NOMO-1 (cell line): Measurements from ENCODE around the gene MIS12.

ENCODE experiments used
- DNase-seq, 2 experiments: peaks; one replicate each; lab custom pipeline; 2025; ENCODE audit not compliant: unreplicated experiment in 2 of 2; lab: John Stamatoyannopoulos, UW

Gene MIS12

DNA sequence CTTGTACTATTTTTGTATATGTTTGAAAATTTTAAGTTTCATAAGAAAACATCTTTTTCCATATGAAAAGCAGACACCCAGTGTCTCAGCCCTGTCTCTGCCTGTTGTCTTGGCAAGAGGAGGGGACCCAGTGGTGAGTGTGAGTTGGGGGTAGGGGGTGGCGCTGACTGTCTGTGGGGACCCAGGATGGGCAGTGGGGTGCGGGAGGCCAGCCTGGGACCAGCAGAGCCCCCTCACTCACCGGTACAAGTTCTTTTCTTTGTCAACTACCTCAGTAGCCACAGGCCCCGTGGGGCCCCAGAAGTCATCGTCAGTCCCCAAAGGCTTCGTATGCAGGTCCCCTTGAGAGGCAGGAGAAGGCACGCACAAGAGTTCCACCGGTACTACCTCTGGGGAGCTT is 46.2 kb downstream of the MIS12 start:
- DNase-seq: no peak

DNA sequence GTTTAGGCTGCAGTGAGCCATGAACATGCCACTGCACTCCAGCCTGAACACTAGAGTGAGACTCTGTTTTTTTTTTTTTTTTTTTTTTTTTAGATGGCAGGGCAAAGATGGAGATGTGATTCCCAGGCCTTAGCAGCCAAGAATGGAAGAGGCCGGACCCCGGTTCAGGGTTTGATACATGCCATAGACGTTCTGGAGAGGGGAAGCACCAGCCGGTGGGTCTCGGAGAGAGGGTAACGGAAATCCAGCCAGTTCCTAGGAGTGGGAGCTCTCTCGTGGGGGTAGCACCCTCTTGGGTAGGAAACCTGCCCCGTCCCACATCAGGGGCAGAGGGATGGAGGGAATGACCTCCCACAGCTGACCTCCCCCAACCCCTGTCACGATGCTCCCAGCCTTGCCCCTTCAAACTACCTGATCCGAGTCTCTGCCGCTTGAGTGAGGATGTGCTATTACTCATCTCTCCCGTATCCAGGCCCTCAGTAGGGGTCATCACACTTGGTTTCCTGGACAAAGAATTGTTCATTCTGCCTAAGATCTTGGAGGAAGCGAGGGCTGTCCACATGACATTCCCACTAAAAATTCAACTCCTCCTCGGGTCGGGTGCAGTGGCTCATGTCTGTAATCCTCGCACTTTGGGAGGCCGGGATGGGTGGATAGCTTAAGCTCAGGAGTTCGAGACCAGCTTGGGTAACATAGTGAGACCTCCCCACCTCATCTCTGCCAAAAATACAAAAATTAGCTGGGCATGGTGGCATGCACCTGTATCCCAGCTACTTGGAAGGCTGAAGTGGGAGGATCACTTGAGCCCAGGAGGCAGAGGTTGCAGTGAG is 47.3 kb downstream of the MIS12 start:
- DNase-seq: no peak

DNA sequence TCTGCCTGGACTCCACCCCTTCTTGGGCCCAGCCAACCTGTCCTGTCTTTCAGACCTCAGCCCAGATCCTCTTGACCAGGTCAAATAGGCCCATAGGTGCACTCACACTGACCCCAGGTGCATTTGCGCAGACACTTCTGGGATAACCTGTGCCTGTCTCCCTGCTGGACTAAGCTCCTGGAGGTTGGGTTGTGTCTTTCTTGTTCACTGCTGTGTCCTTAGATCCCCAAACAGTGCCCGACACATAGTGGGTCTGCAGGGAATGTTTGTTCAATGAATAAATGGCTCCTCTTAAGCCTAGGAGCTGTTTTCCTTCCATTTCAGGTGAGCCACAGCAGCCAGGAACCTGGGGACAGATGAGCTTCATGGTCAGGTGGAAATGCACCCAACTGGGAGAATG is 49.1 kb downstream of the MIS12 start:
- no peak for DNase-seq

DNA sequence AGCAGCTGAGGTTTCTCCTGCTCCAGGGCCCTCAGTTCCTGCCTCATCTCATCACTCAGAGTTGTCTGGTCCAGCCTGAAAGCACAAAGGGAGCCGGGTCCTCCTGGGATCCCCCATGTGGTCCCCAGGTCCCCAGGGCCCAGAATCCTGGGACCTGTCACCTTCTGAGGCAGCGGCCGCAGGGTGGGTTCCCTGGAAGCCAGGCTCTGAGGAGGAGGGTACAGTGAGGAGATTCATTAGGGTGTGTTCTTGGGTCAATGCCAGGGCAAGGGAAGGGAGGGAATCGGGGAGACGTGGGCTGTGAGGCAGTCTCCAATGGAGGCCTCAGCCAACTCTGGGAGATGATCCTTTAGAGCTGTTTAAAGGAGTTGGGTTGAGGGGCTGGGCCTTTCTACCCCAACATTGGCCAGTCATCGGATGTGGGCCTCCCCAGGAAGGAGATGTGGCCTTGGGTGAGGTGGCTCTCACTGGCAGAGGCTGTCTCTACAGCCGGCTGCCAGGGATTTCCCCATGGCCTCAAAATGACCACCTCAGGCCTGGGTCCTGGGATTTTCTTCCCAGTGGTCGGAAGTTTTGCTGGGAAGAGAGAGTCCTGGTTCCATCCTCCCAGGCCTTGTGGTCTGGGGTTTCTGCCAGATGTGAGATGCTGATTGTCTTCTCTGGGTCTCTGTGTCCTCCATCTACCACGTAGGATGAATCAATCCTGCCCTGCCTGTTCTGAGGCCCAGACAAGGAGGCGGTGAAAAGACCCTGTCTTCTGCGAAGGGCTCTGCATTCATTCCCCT is 50.7 kb downstream of the MIS12 start:
- no peak for DNase-seq

DNA sequence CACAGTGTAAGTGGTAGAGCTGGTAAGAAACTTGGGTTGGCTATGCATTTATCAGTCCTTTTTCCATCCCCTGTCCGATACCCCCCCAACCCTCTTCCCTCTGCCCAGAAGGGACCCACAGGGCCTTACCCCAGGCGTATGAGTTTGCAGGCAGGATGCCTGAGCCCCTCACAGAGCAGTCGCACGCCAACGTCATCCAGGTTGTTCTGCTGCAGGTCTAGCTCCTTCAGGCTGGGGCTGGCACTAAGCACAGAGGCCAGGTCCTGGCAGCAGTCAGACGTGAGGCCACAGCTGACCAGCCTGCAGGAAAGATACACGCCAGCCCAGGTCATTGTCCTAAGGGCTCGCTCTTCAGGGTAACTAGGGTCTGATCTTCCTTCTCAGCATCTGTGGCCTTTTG is 52.9 kb downstream of the MIS12 start:
- no peak for DNase-seq

DNA sequence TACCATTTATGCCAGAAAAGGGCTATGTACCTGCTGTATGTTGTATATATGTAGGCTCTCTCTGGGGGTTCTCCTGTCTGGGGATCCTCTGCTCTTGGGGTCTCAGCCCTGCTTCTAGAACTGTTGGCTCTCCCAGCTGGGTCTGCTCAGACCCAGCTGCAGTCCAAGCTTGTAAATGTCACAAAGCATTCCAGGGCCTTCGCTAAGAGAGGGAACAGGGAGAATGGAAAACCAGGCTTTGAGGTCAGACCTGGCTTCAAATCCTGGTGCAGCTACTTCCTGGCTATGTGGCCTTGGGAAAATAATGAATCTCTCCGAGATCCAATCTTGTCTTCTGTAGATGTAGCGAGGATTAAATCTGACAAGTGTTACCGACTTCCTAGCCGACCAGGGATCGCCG is 54.0 kb downstream of the MIS12 start:
- no peak for DNase-seq
